ENCODE results near the gene SHD. TPM values are rescaled to one million over a fixed set of nuclear protein-coding genes. Genes with fewer than 3 reads are reported as not detected.

The SHD gene
- total RNA-seq, 1 experiment from 2014 or later: not detected

DNA sequence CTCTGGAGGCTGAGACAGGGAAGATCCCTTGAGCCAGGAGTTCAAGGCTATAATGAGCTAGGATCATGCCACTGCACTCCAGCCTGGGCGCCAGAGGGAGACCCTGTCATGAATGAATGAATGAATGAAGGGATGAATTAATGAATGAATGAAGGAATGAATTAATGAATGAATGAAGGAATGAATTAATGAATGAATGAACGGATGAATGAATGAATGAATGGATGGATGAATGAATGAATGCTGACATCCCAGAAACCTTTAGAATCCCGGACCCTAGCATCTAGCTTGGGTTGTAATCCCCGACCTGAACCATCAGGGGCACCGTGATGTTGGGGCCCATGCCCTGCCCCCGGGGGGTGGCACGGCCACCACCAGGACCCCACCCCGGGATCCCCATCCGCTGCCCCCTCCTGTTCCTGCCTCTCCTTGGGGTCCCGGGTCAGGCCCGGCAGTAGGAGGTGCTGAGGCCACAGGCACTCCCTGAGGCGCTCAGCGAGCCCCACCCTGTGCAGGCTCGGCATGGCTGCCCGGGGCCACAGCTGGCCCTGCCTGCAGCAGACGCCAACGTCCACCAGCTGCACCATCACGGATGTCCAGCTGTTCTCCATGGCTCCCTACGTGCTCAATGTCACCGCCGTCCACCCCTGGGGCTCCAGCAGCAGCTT, 46.3 kb upstream of the SHD start:
- POLR2A ChIA-PET (ENCODE audit: unreplicated experiment): no interaction called here
- no TSS peak for BruUV-seq (replicated peaks)

DNA sequence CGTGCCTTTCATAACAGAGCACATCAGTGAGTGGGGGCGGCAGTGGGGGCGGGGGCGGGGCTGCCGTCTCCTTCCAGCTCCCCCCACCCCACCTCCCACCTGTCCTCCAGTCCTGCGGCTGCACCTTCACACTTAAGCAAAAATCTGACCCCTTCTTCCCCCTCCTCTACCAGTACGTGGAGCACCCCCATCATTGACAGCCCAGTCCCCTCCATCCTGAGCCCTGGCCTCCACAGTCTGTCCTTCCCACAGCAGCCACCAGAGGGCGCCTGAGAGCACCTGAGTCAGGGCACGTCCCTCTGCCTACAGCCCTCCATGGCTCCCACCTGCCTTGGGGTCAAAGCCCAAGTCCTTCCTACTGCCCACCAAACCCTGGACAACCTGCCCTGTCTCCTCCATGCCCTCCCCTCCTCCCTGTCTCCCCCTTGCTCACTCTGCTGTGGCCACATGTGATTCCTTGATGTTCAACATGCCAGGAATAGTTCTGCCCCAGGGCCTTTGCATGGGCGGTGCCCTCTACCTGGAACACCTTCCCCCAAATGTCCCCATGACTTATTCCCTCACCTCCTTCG, 45.7 kb upstream of the SHD start:
- H3K36me3 ChIP-seq (ENCODE audit: low read depth): no peaks in the 10 kb centered on the region
- H3K9me3 ChIP-seq (ENCODE audit: insufficient read depth, low read depth): no peaks in the 10 kb centered on the region
- no peaks in the 10 kb centered on the region for H4K20me1 ChIP-seq (ENCODE audit: insufficient read depth)
- H3K4me2 ChIP-seq: no peak overlapping the region
- H3K9me2 ChIP-seq (ENCODE audit: insufficient read depth): no peaks in the 10 kb centered on the region
- intact Hi-C loops (cut with micrococcal nuclease; ENCODE audit: unreplicated experiment): no loop called here
- POLR2A ChIA-PET (ENCODE audit: unreplicated experiment): no interaction called here
- no peaks in the 10 kb centered on the region for H3K79me2 ChIP-seq (ENCODE audit: low read depth)
- no peaks in the 10 kb centered on the region for H3K27me3 ChIP-seq (ENCODE audit: insufficient read depth, low read depth)
- H3K4me1 ChIP-seq (replicated peaks; ENCODE audit: insufficient read depth): no peaks in the 10 kb centered on the region
- CTCF ChIA-PET: interaction anchor here (0.7 kb wide), 1 partner anchor 87 kb away, joined by 15 read pairs; no protein-coding TSS in a partner anchor
- TF ChIP-seq, protein P1, sequence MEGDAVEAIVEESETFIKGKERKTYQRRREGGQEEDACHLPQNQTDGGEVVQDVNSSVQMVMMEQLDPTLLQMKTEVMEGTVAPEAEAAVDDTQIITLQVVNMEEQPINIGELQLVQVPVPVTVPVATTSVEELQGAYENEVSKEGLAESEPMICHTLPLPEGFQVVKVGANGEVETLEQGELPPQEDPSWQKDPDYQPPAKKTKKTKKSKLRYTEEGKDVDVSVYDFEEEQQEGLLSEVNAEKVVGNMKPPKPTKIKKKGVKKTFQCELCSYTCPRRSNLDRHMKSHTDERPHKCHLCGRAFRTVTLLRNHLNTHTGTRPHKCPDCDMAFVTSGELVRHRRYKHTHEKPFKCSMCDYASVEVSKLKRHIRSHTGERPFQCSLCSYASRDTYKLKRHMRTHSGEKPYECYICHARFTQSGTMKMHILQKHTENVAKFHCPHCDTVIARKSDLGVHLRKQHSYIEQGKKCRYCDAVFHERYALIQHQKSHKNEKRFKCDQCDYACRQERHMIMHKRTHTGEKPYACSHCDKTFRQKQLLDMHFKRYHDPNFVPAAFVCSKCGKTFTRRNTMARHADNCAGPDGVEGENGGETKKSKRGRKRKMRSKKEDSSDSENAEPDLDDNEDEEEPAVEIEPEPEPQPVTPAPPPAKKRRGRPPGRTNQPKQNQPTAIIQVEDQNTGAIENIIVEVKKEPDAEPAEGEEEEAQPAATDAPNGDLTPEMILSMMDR (conservative IDR thresholded peaks at IDR 0.05): peak; percentile 78
- TF ChIP-seq EZH2 (IDR thresholded peaks at IDR 0.05; ENCODE audit: low read depth): no peak
- peak in 1 of 2 experiments; percentile 48 for DNase-seq
- no peak overlapping the region for H3K4me3 ChIP-seq
- no peaks in the 10 kb centered on the region for H3F3A ChIP-seq (ENCODE audit: insufficient read depth, low read depth)
- no TSS peak for BruUV-seq (replicated peaks)
- no peak overlapping the region for H3K27ac ChIP-seq
- no peak overlapping the region for H2AFZ ChIP-seq

More for the DNA sequence above, 46.3 kb upstream of the SHD start:
- no peak for TF ChIP-seq EZH2 (IDR thresholded peaks at IDR 0.05; ENCODE audit: low read depth)
- TF ChIP-seq, protein P1 (conservative IDR thresholded peaks at IDR 0.05): no peak
- Histone ChIP-seq H3K9me3 (ENCODE audit: insufficient read depth, low read depth) (no peaks in the 10 kb centered on the region), H3K27me3 (ENCODE audit: insufficient read depth, low read depth) (no peaks in the 10 kb centered on the region), H3K4me2 (no peak overlapping the region), H3K36me3 (ENCODE audit: low read depth) (no peaks in the 10 kb centered on the region), H3K27ac (no peak overlapping the region), H3F3A (ENCODE audit: insufficient read depth, low read depth) (no peaks in the 10 kb centered on the region), H3K4me3 (no peak overlapping the region), H3K9me2 (ENCODE audit: insufficient read depth) (no peaks in the 10 kb centered on the region), H2AFZ (no peak overlapping the region), H4K20me1 (ENCODE audit: insufficient read depth) (no peaks in the 10 kb centered on the region), H3K79me2 (ENCODE audit: low read depth) (no peaks in the 10 kb centered on the region), H3K4me1 (replicated peaks; ENCODE audit: insufficient read depth) (no peaks in the 10 kb centered on the region)
- DNase-seq: no peak
- CTCF ChIA-PET: interaction anchor here (0.7 kb wide), 1 partner anchor 86 kb away, joined by 15 read pairs; no protein-coding TSS in a partner anchor
- intact Hi-C loops (cut with micrococcal nuclease; ENCODE audit: unreplicated experiment): no loop called here

DNA sequence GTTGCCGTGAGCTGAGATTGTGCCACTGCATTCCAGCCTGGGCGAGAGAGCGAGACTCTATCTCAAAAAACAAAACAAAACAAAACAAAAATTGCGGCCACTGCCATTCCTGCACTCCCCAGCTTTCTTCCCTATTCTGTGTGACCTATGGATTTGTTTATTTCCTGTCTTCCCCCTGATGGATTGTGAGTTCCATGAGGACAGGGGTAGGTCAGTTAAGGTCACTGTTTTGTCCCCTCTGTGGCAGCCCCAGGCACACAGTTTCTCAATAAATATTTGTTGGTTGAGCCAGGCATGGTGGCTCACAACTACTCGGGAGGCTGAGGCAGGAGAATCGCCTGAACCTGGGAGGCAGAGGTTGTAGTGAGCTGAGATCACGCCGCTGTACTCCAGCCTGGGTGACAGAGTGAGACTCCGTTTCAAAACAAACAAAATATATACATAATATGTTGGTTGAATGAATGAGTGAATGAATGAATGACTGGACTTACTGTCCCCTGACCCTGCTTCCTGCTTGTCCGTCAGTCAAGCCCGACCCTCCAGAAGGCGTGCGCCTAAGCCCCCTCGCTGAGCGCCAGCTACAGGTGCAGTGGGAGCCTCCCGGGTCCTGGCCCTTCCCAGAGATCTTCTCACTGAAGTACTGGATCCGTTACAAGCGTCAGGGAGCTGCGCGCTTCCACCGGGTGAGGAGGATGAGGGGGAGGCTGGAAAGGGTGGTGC, 44.8 kb upstream of the SHD start:
- intact Hi-C loops (cut with micrococcal nuclease; ENCODE audit: unreplicated experiment): no loop called here
- Histone ChIP-seq H3K79me2 (ENCODE audit: low read depth) (no peaks in the 10 kb centered on the region), H3K9me3 (ENCODE audit: insufficient read depth, low read depth) (no peaks in the 10 kb centered on the region), H3K36me3 (ENCODE audit: low read depth) (no peaks in the 10 kb centered on the region), H4K20me1 (ENCODE audit: insufficient read depth) (no peaks in the 10 kb centered on the region), H3K4me2 (no peak overlapping the region), H3K4me1 (replicated peaks; ENCODE audit: insufficient read depth) (no peaks in the 10 kb centered on the region), H3K27ac (no peak overlapping the region), H3K27me3 (ENCODE audit: insufficient read depth, low read depth) (no peaks in the 10 kb centered on the region), H2AFZ (no peak overlapping the region), H3K9me2 (ENCODE audit: insufficient read depth) (no peaks in the 10 kb centered on the region), H3F3A (ENCODE audit: insufficient read depth, low read depth) (no peaks in the 10 kb centered on the region), H3K4me3 (no peak overlapping the region)
- TF ChIP-seq, protein P1 (conservative IDR thresholded peaks at IDR 0.05): no peak
- TF ChIP-seq EZH2 (IDR thresholded peaks at IDR 0.05; ENCODE audit: low read depth): no peak
- POLR2A ChIA-PET (ENCODE audit: unreplicated experiment): no interaction called here
- no TSS peak for BruUV-seq (replicated peaks)
- CTCF ChIA-PET: no interaction called here
- DNase-seq: no peak
